Upper lobe of right lung (tissue), 1 donor: Measurements from ENCODE around the gene ATXN7. TPM values are rescaled to one million over a fixed set of nuclear protein-coding genes. Genes with fewer than 3 reads are reported as not detected.

Experiments used
- ATAC-seq: fragments of 200-7000 bp; cut with Tn5 transposase; one replicate; pipeline ENCODE4 v1.9.1; 2020; ENCODE audit warnings: mild to moderate bottlenecking, moderate library complexity
- DNase-seq: peaks from one replicate; pipeline ENCODE4 v3.0.0-alpha.2; 2020
- H3K27ac ChIP-seq: fragments of 200-600 bp; one replicate; pipeline ENCODE4 v1.8.0; 2022
- H3K27me3 ChIP-seq: fragments of 200-600 bp; one replicate; pipeline ENCODE4 v1.8.0; 2022; ENCODE audit warnings: mild to moderate bottlenecking
- H3K36me3 ChIP-seq: fragments of 200-600 bp; one replicate; pipeline ENCODE4 v1.8.0; 2022
- H3K4me1 ChIP-seq: fragments of 200-600 bp; one replicate; pipeline ENCODE4 v1.8.0; 2022
- H3K4me3 ChIP-seq: fragments of 200-600 bp; one replicate; pipeline ENCODE4 v1.8.0; 2022; ENCODE audit warnings: mild to moderate bottlenecking
- H3K9me3 ChIP-seq: fragments of 200-600 bp; one replicate; pipeline ENCODE4 v1.8.0; 2022
- intact Hi-C: fragments of 100-400 bp; cut with DNase I; formaldehyde crosslinking; loops from one replicate; pipeline ENCODE4 v1.11.0; 2022
- total RNA-seq: library from RNA; stranded (reverse); fragmentation: NEBNext Ultra II Directional; extraction: Animal tissue kit (Norgen Biotek cat#: 25700); gene quantifications from one replicate; pipeline ENCODE4 v1.2.1, GENCODE V29; 2021
- TF ChIP-seq, protein P1 (sequence below): fragments of 200-600 bp; IDR thresholded peaks from one replicate; pipeline ENCODE4 v1.8.0; 2022; ENCODE audit warnings: antibody characterized with exemption
- donor health status: DM: no; HTN: yes; CAD: no; lungs with severe emphysema.

ATXN7 gene
- total RNA-seq, 1 donor from 2014 or later, result 35.5 TPM

DNA sequence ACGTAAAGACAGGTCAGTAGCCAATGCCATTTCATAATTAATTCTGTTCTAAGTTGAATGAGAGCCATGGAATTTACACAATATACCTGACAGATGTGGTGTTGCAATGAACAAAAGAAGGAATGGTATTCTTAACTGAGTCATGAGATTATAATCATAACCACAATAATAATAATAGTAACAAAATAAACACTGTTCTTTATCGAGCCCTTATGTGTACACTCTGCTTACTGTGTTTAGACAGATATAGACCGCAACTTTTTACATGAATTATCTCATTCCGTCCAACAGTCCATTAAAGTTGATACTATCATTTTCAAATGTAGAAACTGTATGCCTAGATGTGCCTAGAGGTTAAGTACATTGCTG lies 76.7 kb downstream of the ATXN7 start:
- peaks cover 26% of the 10 kb centered on the region for H3K4me1 ChIP-seq
- H3K9me3 ChIP-seq, result no peaks in the 10 kb centered on the region
- no peak overlapping the region for H3K27ac ChIP-seq
- intact Hi-C loops, result no loop called here
- H3K27me3 ChIP-seq, result no peaks in the 10 kb centered on the region
- TF ChIP-seq, protein P1, sequence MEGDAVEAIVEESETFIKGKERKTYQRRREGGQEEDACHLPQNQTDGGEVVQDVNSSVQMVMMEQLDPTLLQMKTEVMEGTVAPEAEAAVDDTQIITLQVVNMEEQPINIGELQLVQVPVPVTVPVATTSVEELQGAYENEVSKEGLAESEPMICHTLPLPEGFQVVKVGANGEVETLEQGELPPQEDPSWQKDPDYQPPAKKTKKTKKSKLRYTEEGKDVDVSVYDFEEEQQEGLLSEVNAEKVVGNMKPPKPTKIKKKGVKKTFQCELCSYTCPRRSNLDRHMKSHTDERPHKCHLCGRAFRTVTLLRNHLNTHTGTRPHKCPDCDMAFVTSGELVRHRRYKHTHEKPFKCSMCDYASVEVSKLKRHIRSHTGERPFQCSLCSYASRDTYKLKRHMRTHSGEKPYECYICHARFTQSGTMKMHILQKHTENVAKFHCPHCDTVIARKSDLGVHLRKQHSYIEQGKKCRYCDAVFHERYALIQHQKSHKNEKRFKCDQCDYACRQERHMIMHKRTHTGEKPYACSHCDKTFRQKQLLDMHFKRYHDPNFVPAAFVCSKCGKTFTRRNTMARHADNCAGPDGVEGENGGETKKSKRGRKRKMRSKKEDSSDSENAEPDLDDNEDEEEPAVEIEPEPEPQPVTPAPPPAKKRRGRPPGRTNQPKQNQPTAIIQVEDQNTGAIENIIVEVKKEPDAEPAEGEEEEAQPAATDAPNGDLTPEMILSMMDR, result no peak
- H3K4me3 ChIP-seq, result no peak overlapping the region
- H3K36me3 ChIP-seq, result no peaks in the 10 kb centered on the region
- no peak for ATAC-seq
- no peak for DNase-seq

- H3K27ac ChIP-seq, result no peak overlapping the region
- TF ChIP-seq, protein P1, result no peak
- intact Hi-C loops, result no loop called here
- no peak overlapping the region for H3K4me3 ChIP-seq
- no peaks in the 10 kb centered on the region for H3K27me3 ChIP-seq
- DNase-seq, result no peak
- no peaks in the 10 kb centered on the region for H3K36me3 ChIP-seq
- H3K9me3 ChIP-seq, result no peaks in the 10 kb centered on the region
- peaks cover 24% of the 10 kb centered on the region for H3K4me1 ChIP-seq
- no peak for ATAC-seq
Observed at GRCh38 chr3:63942528-63942927, 78.9 kb downstream of the ATXN7 start.

GRCh38 chr3:63943678-63944077 lies 80.0 kb downstream of the ATXN7 start:
- ATAC-seq (peak; percentile 50), DNase-seq (no peak)
- intact Hi-C loops, result no loop called here
- TF ChIP-seq, protein P1, result no peak
- Histone ChIP-seq H3K4me3 (no peak overlapping the region), H3K27ac (no peak overlapping the region), H3K36me3 (no peaks in the 10 kb centered on the region), H3K4me1 (peaks cover 19% of the 10 kb centered on the region), H3K27me3 (no peaks in the 10 kb centered on the region), H3K9me3 (no peaks in the 10 kb centered on the region)

- DNase-seq (no peak), ATAC-seq (peak; percentile 26)
- Histone ChIP-seq H3K4me1 (peaks cover 7% of the 10 kb centered on the region), H3K27me3 (no peaks in the 10 kb centered on the region), H3K36me3 (no peaks in the 10 kb centered on the region), H3K9me3 (no peaks in the 10 kb centered on the region), H3K27ac (no peak overlapping the region), H3K4me3 (no peak overlapping the region)
- intact Hi-C loops, result no loop called here
- TF ChIP-seq, protein P1, result no peak
Observed at GRCh38 chr3:63945558-63946096, 82.0 kb downstream of the ATXN7 start.

GRCh38 chr3:63946753-63947152 lies 83.1 kb downstream of the ATXN7 start:
- no peak for DNase-seq
- ATAC-seq, result no peak
- H3K4me1 ChIP-seq, result peaks cover 17% of the 10 kb centered on the region
- no peaks in the 10 kb centered on the region for H3K27me3 ChIP-seq
- H3K9me3 ChIP-seq, result no peaks in the 10 kb centered on the region
- H3K4me3 ChIP-seq, result no peak overlapping the region
- TF ChIP-seq, protein P1, result no peak
- no peak overlapping the region for H3K27ac ChIP-seq
- intact Hi-C loops, result no loop called here
- H3K36me3 ChIP-seq, result no peaks in the 10 kb centered on the region

DNA sequence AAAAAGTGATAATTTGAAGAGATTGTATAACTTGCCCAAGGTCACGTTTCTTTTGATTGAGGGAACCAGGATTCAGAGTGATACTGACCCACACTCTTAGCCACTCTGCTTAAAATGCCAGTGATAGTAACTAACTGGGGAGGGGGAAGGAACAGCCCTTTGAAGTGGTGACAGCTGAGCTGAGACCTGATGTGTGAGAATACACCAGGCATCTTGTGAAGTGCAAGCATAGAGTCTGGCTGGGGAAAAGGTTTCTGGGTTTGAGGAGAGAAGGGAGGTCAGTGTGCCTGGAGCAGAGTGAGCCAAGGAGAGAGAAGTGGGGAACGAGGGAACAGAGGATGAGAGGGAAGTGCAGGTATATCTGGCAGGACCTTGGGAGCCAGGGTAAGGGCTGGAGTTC lies 83.9 kb downstream of the ATXN7 start:
- TF ChIP-seq, protein P1, result no peak
- Histone ChIP-seq H3K9me3 (no peaks in the 10 kb centered on the region), H3K27me3 (no peaks in the 10 kb centered on the region), H3K4me1 (peaks cover 20% of the 10 kb centered on the region), H3K4me3 (no peak overlapping the region), H3K36me3 (no peaks in the 10 kb centered on the region), H3K27ac (no peak overlapping the region)
- no peak for DNase-seq
- intact Hi-C loops, result no loop called here
- no peak for ATAC-seq
